NCI-H128 (cell line): ENCODE data around the gene ZNF805.
"Not testable (repeated sequence)": the region's sequence is repeated elsewhere in the genome, so short reads cannot be mapped to it uniquely, and the experiment has no call there.

Source experiments
- DNase-seq: peaks from one replicate; lab custom pipeline; 2025; ENCODE audit not compliant: unreplicated experiment; lab: John Stamatoyannopoulos, UW

The ZNF805 gene

DNA sequence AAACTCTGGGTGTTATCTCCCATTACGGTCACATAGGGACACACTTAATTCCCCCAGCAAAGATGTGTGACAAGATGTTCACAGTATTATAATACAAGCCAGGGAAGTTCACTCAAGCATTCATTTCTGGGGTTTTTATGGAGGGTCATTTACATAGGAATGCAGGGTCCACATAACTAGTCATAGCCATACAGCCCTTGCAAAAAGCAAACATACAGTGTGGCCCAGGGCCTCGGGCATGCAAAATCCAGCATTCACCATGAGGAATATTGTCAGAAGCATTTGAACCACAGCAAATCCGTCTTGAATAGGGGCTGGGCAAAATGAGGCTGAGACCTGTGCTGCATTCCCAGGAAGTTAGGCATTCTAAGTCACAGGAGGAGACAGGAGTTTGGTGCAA is 26.9 kb downstream of the ZNF805 start:
- no peak for DNase-seq

- DNase-seq = no peak
Observed at GRCh38 chr19:57269515-57270250, 29.3 kb downstream of the ZNF805 start.

- no peak for DNase-seq
Observed at GRCh38 chr19:57271280-57271679, 30.8 kb downstream of the ZNF805 start.

DNA sequence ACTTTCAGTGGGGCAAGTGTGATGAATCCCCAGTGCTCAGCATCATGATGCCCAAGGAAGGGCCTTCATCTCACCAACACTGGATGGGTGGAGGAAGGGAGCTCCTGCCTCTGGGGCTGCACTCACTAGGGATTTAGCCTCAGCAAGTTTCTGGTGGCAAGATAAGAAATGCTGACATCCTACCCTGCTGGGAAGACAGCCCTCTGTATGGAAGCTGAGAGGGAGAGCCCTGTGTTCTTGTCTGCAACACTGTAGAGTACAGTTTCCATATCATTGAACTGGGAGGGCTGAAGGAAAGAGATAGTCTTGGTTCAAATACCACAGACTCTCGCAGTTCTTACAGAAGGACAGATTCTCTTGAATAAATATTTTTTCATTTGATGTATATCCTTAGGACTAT is 32.6 kb downstream of the ZNF805 start:
- no peak for DNase-seq

GRCh38 chr19:57276430-57276829 is 36.0 kb downstream of the ZNF805 start:
- DNase-seq = no peak

- DNase-seq = not testable (repeated sequence)
Observed at GRCh38 chr19:57278481-57278880, 38.0 kb downstream of the ZNF805 start.

- peak; percentile 66 for DNase-seq
Observed at GRCh38 chr19:57279418-57280164, 39.2 kb downstream of the ZNF805 start.

GRCh38 chr19:57280165-57280961 is 39.9 kb downstream of the ZNF805 start, which contains the start of gene ZNF460:
TSS of gene ZNF460 (plus strand) at chr19:57280485. CDS start at chr19:57280807, 322 bp downstream.
- peak; percentile 92 for DNase-seq

DNA sequence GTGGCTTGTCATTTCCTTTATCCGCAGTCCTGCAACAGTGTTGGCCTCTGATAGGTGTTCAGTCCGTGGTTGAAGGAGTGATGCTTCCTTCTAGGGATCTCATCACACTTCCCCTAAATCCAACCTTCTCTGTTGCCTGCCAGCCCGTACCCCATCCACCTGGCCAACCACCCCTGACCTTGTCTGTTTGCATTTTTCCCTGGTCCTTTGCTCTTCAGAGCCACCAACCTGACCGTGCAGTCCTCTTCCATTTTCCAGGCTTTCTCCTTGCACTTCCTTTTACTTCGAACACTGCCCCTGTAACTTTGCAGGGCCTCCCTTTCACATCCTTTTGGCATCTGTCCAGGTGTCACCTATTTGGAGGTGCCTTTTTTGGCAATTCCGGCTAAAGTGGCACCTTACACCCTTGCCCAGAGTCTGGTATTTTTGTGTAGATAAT is 40.5 kb downstream of the ZNF805 start:
- no peak for DNase-seq

- no peak for DNase-seq
Observed at GRCh38 chr19:57282011-57282643, 41.7 kb downstream of the ZNF805 start.

DNA sequence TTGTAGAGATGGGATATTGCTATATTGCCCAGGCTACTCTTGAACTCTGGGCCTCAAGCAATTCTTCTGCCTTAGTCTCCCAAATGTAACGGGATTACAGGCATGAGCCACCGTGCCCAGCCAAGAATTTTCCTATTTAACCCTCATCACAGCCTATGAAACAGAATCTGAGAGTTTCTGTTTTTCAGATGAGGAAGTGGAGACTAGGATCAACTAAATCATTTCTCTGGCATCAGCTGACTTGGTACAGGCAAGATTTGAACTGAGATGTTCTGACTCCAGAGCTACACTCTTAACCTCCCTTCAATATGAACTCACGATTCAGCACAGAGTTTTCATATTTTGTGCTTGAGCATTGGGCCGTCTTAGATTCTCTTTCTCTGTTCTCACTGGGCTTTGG is 47.9 kb downstream of the ZNF805 start:
- DNase-seq = no peak

DNA sequence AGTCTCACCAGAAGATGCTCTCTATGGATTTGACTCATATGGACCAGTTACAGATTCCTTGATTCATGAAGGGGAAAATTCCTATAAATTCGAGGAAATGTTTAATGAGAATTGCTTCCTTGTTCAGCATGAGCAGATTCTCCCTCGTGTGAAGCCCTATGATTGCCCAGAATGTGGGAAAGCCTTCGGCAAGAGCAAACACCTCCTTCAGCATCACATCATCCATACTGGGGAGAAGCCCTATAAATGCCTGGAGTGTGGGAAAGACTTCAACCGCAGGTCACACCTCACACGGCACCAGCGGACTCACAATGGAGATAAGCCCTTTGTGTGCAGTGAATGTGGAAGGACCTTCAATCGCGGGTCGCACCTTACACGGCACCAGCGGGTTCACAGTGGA is 50.5 kb downstream of the ZNF805 start:
- DNase-seq = no peak

GRCh38 chr19:57292547-57292946 is 52.1 kb downstream of the ZNF805 start:
- DNase-seq = no peak

DNA sequence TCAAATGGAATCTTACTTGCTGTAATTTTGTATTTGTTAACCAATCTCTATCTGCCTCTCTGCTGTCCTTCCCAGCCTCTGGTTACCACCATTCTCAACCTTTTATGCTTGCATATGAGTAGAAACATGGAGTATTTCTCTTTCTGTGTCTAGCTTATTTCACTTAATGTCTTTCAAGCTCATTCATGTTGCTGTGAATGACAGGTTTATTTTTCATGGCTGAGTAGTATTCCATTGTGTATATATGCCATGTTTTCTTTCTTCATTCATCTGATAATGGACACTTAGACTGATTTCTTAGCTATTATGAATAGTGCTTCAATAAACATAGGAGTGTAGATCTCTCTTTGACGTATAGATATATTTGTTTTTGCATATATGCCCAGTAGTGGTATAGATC is 53.3 kb downstream of the ZNF805 start:
- DNase-seq = no peak

- no peak for DNase-seq
Observed at GRCh38 chr19:57302020-57302465, 61.6 kb downstream of the ZNF805 start.

DNA sequence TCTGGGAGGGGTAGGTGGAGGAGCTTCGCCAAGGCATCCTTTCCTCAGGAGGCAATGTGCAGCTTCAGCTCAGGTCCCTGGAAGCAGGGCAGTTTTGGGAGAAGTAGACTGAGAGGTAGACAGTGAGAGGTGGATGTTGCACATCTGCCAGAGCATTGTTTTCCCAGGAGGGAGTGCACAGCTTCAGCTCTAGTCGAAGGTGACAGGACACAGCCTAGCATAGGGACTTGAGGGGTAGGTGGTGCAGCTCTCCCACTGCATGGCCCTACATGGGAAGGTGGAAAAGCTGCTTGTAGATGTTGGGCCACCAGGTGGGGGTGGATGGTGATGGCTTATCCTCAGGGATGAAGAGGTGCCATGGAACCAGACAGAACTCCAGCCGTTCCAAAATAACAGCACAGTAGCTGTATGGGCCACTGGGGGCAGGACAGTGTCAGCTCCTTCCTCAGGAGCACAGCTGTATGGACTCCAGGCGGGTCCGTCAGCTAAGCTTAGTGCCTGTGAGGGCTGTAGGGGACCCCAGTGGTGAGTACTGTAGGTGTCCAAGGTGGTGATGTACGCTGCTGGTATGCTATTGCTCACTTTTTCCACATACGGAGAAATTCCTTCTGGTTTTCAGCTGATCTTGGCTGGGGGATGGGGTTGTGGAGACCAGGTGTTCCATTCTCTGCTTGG is 62.4 kb downstream of the ZNF805 start:
- no peak for DNase-seq
